K562 (cell line): ENCODE measurements around the gene RAB1B.

ENCODE experiments used
- KLF16 ChIP-seq: IDR thresholded peaks from 2 replicates; pipeline ENCODE4 v1.6.1; 2016; ENCODE audit warnings: antibody characterized with exemption
- RNF2 ChIP-seq: sonication (generic); IDR thresholded peaks from 2 replicates; pipeline ENCODE4 v1.6.1; 2016

GRCh38 chr11:66267039-66267378, 1.4 kb upstream of the RAB1B start:
- TF ChIP-seq KLF16 (no peak), RNF2 (no peak)
